Mesodermal cell (in vitro differentiated cells): ENCODE data around the gene LIPG.

ENCODE experiments used
- H3K27ac ChIP-seq: 2 replicates; pipeline ENCODE4 v1.7.0; 2013; ENCODE audit warnings: mild to moderate bottlenecking, low read depth, low read length, moderate library complexity; ENCODE audit not compliant: severe bottlenecking
- H3K36me3 ChIP-seq: 2 replicates; pipeline ENCODE4 v1.7.1; 2013; ENCODE audit warnings: mild to moderate bottlenecking, low read length, moderate library complexity; ENCODE audit not compliant: control insufficient read depth, insufficient read depth
- H3K4me1 ChIP-seq: one replicate; pipeline ENCODE4 v1.7.1; 2013; ENCODE audit warnings: mild to moderate bottlenecking, low read length; ENCODE audit not compliant: insufficient read depth, control insufficient read depth, poor library complexity, severe bottlenecking
- H3K4me3 ChIP-seq: 2 replicates; pipeline ENCODE4 v1.7.0; 2013; ENCODE audit warnings: low read length, control low read depth, mild to moderate bottlenecking; ENCODE audit not compliant: insufficient read depth, poor library complexity, severe bottlenecking; ENCODE audit errors: extremely low read depth
- H3K9me3 ChIP-seq: 2 replicates; pipeline ENCODE4 v1.7.1; 2013; ENCODE audit warnings: mild to moderate bottlenecking, low read length, moderate library complexity; ENCODE audit not compliant: control insufficient read depth
- WGBS, 2 experiments: methylation state at CpG; one replicate each; pipeline ENCODE4 v1.1.5; 2013; ENCODE audit warnings: missing lambda C conversion rate in 2 of 2; ENCODE audit not compliant: insufficient coverage in 2 of 2; 5-methylcytosine and 5-hydroxymethylcytosine counted together

LIPG gene

DNA sequence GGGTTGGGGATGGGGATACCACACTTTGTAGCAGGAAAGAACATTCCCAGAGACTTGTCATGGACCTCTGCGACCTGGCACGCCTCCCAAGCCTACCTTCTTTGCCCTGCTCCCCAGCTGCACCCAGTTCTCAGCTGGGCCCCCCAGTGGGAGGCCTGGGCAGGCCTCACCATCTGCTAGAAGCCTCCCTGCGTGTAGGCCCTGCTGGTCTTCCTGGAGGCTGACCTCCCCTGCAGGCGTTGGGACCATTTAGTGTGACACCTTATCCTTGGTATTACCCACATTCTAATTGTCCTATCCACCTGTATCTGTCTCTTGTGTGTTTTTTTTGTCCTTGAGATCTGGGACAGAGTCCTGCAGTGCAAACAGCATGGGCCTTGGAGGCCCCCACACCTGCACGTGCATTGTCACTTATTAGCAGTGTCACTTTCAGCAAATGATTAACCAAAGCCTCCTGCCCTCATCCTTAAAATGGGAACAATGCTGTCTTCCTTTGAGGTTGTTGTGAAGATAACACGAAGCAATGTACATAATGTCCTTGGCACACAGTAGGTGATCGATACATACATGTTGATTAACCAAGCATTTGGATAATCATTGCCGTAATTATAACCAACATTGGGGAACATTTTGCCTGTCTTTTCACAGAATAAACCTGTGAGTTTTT is 77.2 kb downstream of the LIPG start:
- WGBS, 2 experiments, result 96 to 97% methylated on average over 4 to 7 of the region's 8 CpGs

DNA sequence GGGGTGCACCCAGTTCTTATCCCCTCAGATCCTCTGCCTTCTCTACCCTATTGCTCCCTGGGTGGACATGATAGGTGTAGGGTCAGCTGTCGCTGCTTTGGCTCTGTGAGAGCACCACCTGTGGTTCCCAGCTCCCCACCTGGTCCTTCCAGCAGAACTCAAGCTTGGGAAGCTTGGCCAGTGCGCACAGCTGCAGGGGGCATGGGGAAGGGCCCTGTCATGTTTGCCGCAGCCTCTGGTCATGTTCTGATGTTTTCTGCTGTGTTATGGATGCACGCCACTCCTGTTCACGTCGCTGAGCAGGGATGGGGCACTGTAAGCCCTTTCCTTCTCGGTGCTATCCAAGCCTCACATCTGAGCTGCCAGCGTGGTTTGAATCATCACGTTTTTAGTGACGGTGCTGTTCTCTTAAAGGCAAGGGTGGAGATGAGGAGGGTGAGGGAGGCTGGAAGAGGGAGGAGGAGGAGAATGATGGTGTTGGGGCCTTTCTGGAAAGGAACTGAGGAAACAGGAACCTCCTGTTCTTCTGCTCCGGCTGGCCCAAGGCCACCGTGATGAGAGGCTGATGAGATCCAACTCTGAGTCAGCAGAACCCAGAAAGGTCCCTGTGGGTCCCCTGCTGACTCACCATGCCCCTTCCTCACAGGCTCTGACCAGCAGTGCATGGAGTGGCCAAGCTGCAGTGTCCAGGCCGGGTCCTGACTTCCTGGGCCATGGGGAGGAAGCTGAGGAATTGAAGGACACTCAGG is 78.0 kb downstream of the LIPG start:
- Histone ChIP-seq H3K27ac (no peak overlapping the region), H3K4me3 (no peak overlapping the region), H3K36me3 (no peaks in the 10 kb centered on the region), H3K4me1 (peaks cover 8% of the 10 kb centered on the region), H3K9me3 (no peaks in the 10 kb centered on the region)
- 93 to 94% methylated on average over 12 of the region's 13 CpGs for WGBS, 2 experiments

More for the DNA sequence above, 77.2 kb downstream of the LIPG start:
- Histone ChIP-seq H3K9me3 (no peaks in the 10 kb centered on the region), H3K4me1 (peaks cover 8% of the 10 kb centered on the region), H3K4me3 (no peak overlapping the region), H3K27ac (no peak overlapping the region), H3K36me3 (no peaks in the 10 kb centered on the region)

DNA sequence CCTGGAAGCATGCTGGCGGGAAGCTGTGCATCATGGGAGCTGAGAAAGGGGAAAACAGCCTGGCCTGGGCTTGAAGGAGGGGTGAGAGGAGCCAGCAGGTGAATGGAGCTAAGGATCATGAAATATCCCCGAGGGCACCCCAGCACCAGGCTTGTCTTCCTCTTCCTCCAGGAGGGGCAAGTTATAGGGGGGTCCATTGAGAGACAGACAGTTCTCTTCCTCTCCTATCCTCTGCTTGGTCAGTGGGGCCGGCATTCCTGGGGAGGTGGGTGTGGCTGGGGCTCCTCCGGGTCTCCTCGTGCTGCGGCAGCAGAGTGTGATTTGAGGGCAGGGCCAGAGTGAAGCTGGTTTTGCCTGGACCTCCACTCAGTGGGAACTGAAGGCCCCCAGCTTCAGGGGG is 78.9 kb downstream of the LIPG start:
- no peaks in the 10 kb centered on the region for H3K9me3 ChIP-seq
- H3K27ac ChIP-seq, result no peak overlapping the region
- H3K4me1 ChIP-seq, result peaks cover 10% of the 10 kb centered on the region
- no peak overlapping the region for H3K4me3 ChIP-seq
- no peaks in the 10 kb centered on the region for H3K36me3 ChIP-seq
- WGBS, 2 experiments, result 92 to 100% methylated on average over 2 of the region's 6 CpGs

DNA sequence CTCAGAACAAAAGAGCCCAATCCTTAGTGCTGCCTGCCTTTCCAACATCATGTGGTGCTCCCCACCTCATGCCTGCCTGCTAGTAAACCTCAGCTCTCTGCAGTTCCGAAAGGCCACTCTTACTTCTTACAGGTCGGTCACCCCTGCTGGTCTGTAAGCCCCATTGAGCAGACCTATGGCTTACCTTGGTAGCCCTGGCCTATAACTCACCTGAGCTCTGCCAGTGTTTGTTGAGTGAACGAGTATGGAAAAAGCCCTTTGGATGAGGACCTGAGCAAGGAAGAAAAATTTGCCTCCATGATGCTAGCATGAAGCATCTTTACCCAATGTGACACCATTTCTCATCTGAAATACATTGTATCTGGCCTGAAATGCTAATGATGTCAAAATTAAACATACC is 83.3 kb downstream of the LIPG start:
- Histone ChIP-seq H3K36me3 (no peaks in the 10 kb centered on the region), H3K9me3 (no peaks in the 10 kb centered on the region)
- 100% methylated on average over 2 of the region's 3 CpGs; no CpG with 5 or more reads in 1 of the 2 experiments for WGBS, 2 experiments

DNA sequence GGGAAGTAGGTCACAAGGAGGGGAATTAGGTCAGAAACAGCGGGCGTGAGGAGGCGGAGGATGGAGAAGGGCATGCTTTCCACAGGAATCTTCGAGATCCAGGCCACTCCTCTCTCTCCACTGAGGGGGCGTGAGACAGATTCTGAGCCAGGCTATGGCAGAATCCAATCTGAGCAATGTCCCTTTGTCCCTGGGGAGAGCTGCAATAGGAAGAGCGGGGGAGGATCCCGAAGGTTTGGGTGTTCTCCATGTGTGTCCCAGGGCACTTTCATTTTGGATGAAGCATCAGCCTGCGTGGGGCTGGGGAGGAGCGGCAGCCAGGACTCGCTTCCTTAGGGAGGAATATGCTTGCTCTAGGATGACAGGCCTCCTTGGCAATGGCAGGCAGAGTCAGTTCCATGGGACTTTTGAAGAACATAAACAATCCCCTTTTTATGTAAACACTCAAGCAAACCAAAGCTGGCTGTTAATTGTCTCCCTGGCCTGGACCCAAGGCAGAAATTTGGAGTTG is 84.0 kb downstream of the LIPG start:
- Histone ChIP-seq H3K4me1 (peaks cover 17% of the 10 kb centered on the region), H3K27ac (no peak overlapping the region), H3K9me3 (no peaks in the 10 kb centered on the region), H3K4me3 (no peak overlapping the region), H3K36me3 (no peaks in the 10 kb centered on the region)
- 86 to 93% methylated on average over 6 to 10 of the region's 10 CpGs for WGBS, 2 experiments

More for the DNA sequence above, 83.3 kb downstream of the LIPG start:
- Histone ChIP-seq H3K4me1 (peaks cover 17% of the 10 kb centered on the region), H3K27ac (no peak overlapping the region), H3K4me3 (no peak overlapping the region)

DNA sequence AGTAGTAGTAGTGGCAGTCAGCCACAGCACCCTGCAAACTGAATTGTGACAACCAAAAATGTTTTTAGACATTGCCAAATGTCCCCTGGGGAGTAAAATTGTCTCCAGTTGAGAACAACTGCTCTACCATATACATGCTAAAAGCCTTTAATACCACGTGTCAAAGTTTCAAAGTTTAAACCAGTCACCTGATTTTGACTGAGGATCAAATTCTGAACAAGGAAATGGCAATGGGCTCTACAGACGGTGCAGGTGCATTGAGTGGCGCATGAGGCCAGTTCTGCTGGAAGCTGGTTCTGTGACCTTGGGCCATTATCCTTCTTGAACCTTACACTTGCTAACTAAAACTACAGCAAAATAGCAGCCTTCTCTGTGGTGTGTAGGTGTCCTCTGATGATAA is 85.0 kb downstream of the LIPG start:
- Histone ChIP-seq H3K4me3 (no peak overlapping the region), H3K27ac (no peak overlapping the region), H3K36me3 (no peaks in the 10 kb centered on the region), H3K4me1 (peaks cover 17% of the 10 kb centered on the region), H3K9me3 (no peaks in the 10 kb centered on the region)
- WGBS, 2 experiments, result 96 to 97% methylated on average over 3 of the region's 3 CpGs

DNA sequence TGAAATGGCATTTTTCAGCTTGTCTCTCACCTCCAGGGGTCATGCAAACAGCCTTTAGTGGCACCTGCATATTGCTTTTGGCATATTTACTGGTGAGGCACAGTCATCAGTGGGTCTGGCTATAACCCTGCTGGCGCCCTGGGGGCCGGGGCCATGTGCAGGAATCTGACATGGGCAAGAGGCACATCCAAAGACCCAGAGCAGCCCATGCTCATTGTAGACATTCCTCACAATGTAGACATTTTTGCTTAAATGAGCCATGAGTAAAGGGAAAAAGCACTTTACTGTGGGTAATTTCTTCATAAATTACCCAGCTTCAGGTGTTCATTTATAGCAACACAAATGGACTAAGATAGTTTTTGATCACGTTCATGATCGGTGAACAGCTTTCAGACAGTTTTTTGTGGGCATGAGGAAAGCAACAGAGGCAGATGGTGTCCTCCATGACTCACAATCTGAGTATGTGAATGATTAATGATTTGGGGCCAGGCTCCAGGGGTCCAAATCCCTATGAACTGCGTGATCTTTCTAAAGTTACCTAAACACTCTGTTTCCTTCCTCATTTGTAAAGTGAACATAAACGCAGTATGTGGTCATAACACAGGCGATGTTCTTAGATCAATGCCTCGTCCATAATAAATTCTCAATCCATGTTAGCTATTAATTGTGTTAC is 85.8 kb downstream of the LIPG start:
- no peak overlapping the region for H3K27ac ChIP-seq
- H3K4me1 ChIP-seq, result peaks cover 17% of the 10 kb centered on the region
- H3K4me3 ChIP-seq, result no peak overlapping the region
- no peaks in the 10 kb centered on the region for H3K36me3 ChIP-seq
- H3K9me3 ChIP-seq, result no peaks in the 10 kb centered on the region
- WGBS, 2 experiments, result 70 to 100% methylated on average over 2 to 3 of the region's 8 CpGs

DNA sequence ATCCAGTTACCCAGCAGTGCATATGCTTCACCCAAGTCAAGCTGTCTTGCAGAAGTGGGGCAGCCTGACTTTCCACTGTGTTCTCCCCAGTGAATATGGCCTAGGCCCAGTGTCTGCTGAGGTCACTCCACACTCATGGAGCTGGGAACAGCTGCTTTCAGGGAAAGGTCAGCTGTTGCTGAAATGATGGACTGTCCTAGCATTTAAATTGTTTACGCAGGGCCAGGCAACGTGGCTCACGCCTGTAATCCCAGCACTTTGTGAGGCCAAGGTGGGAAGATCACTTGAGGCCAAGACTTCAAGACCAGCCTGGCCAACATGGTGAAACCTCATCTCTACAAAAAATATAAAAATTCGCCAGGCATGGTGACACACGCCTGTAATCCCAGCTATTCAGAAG is 86.5 kb downstream of the LIPG start:
- Histone ChIP-seq H3K36me3 (no peaks in the 10 kb centered on the region), H3K4me1 (peaks cover 17% of the 10 kb centered on the region), H3K9me3 (no peaks in the 10 kb centered on the region), H3K27ac (no peak overlapping the region), H3K4me3 (no peak overlapping the region)
- 82% methylated on average over 5 of the region's 5 CpGs for WGBS, 2 experiments
